ENCODE results near the gene FOXN1.

FOXN1 gene

DNA sequence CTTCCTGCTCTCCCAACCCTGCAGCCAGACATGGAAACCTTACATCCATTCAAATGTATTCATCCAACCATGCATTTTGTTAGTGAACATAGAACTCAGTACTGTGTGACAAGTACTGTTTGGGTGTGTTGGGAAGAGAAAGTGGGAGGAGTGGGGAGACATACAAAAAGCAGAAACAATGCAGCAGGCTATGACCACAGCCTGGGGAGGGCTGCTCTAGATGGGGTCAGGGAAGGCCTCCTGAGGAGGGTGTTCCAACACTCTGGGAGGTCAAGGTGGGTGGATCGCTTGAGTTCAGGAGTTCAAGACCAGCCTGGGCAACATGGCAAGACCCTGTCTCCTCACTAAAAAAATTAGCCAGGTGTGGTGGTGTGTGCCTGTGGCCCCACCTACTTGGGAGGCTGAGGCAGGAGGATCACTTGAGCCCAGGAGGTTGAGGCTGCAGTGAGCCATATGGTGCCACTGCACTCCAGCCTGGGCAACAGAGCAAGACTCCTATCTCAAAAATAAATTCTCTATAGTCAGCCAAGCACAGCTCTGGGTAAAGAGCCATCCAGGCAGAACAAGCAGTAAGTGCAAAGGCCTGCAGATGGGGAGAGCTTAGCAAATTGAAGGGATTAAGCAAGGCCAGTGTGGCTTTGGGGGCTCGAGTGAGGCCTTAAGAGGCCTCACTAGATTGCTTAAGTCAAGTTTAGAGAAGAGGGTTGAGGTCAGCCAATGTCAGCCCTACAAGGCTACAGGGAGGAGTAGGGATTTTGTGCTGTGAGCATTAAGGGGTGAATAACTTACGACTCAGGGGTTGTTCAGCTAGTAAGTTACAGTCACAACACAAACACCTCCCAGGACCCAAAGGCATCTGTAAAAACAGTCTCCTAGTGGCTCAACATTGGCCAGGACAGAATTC lies 27.2 kb upstream of the FOXN1 start:
- no peak for DNase-seq

DNA sequence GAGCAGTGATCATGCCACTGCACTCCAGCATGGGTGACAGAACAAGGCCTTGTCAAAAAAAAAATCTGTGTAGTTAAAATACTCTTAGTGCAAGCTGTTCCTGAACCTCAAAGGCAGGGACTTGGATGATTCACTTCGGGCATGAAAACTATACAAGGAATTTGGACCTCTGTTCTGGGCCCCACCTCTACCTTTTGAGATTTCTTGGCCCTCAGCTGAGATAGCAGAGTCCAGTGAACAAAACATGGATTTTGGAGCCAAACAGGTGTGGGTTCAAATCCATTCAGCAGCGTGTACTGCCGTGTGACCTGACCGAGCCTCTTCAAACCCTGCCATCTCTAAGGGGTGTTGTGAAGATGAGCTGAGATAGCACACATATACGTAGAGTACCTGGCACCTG lies 25.9 kb upstream of the FOXN1 start:
- DNase-seq, result no peak

DNA sequence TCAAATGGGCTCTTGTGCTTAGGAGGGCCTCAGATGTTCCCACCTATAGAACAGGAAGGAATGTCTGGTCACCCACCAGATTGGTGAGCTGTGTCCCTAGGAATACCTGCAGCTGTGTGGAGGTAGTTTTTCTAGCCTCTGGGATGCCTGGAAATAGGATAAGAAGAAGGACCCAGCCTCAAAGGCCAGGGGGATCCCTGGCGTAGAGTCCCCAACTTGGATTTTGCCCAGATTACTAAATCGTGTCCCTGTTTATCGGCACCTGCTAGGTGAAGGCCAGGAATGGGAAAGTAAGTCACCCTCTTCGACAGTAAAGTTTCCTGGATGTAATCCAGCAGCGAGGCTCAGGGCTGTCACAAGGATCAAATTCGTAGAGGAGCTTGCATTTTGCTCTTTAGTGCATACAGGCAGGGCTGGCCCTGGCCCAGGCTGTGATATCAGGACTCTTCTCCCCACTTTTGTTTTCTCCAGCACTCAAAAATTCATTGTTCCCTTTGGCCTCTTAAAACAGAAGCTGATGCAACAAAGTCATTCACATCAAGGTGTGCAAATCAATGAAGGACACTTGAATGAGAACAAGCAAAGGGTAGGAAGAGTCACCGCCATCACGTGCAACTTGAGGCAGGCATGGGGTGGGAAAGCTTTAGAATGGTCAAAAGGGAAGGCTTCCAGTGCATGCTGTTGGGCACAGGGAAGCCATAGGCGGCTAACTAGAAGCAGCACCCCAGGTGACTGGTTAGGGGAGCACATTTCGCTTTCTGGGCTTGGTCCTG lies 25.2 kb upstream of the FOXN1 start:
- DNase-seq, result no peak

DNA sequence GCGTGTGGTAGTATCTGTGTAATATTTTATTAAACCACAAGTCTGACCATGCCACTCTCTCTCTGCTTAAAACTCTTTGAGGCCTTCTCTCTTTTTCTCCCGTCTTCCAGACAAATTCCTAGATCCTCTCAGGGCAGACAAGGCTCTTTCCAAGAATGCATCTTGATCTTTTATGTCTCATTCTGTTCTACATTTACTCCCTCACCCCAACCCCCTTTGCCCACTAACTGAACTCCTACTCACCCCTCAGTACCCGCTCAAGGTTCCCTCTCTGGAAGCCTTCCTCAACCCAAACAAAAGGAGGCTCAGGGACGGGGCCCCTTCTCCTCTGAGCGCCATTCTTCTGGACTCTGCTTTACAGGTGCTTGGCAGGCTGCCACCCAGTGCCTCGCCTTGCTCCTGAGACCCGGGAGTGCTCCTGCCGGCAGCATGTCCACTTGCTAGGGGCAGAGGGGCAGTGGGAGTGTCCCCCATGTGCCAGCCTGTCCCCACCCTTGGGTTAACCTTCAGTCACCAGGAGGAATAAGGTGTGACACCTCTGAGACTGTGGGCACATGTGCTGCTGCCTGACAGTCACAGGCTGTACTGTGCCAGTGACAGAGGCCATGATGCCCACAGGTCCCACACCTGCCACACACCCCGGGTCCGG lies 23.5 kb upstream of the FOXN1 start:
- DNase-seq, result no peak

DNA sequence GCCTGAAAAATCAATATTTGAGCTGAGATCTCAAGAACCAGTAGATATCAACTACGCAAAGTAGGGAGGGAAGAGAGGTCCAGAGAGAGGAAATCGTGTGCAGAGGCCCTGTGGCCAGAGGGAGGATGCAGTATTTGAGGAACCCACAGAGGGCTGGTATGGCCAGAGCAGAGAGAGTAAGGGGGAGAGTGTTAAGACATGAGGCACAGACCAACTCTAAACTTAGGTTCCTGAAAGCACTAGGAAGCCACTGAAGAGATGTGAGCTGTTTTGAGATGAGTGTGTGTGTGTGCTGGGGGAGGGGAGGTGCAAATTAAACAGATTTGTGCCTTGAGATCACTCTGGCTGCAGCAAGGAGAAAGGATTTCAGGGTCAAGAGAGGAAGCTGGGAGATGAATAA lies 21.9 kb upstream of the FOXN1 start:
- no peak for DNase-seq

DNA sequence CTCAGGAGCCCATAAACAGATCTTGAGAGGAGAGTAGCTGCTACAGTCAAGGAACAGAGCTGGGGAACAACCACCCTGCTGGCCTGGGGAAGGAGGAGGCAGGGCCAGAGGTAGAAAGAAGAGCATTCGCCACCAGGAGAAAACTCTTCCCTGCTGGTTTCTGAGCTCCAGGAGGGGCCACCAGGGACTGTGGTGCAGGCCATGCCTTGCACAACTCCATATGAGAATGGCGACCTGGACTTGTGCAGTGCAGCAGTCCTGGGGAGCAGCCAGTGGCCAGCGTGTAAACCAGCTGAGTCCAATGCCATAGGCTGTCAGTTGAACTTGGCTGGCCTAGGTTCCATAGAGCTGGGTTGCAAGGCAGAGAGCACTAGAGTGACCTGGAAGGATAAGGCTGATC lies 21.1 kb upstream of the FOXN1 start:
- DNase-seq, result no peak

DNA sequence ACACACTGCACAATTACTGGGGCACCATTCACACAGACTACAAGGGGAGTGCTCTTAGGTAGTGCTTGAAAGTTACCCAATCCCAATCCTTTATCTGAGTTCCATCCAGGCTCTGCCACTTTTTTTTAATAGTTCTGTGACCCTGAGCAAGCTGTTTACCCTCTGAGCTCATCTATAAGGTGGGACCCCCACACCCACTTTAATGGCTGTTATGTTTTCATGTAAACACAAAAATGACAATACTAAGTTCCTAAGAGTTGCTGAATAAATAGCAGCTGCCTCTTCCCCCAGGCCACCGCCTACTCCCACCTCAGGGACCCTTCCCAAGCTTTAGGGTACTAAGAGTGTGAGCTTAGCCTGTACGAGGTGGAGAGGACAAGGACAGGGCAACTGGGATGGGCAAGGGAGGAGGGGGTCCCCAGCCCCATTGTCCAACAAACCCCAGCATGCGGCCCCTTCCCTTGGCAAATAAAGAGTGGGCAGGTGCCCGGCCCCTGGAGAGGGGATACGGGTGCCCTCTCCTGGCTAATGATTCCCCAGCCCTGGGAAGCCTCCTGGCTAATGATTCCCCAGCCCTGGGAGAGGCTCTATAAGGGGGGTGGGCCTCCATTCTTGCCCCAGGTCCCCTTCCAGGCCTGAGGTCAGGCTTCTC lies 18.1 kb upstream of the FOXN1 start:
- DNase-seq, result no peak

DNA sequence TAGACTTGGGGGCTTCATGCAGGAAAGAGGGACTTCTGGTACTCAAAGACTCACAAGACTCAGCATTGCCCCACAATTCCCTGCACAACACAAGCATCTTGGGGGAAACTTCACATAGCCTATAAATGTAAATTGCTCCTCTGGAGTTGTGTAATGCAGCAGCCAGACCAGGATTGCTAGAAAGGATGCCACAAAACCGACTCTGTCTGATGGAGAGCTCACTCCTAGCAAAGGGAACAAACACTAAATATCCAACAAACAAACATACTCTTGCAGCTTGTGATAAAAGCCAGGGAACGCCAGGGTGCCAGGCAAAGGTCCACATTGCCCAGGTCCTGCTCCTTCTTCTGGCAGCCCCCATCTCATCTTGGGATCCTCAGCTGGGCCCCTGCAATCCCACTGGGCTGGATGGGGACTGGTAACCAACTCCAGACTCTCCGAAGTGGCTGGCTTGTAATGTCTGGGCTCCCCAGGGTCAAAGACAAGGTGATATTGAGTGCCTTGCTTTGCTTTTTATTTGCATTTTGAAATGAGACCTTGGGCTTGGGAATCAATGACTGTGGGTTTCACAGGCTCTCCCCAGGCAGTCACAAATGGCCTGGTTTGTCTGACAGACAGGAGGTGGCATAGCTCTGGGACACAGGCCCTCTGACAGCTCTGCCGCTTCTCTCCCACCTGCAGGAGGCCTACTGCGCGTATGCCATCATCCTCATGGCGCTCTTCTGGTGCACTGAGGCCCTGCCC lies 17.4 kb upstream of the FOXN1 start:
- no peak for DNase-seq

DNA sequence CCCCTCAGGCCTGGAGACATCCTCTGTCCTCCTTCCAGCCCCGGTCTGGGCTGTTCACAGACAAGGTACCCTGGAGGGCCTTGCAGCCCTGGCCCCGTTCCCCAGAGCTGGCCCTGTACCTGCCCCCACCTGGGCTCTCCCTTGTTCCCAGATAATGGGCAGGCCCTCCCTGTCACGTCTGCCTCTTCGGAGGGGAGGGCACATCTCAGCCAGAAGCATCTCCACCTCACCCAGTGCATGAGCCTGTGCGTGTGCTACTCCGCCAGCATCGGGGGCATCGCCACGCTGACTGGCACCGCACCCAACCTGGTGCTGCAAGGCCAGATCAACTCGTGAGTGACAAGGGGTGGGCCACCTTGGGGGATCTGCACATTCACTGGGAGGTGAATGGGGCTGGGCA lies 14.9 kb upstream of the FOXN1 start:
- DNase-seq, result no peak

DNA sequence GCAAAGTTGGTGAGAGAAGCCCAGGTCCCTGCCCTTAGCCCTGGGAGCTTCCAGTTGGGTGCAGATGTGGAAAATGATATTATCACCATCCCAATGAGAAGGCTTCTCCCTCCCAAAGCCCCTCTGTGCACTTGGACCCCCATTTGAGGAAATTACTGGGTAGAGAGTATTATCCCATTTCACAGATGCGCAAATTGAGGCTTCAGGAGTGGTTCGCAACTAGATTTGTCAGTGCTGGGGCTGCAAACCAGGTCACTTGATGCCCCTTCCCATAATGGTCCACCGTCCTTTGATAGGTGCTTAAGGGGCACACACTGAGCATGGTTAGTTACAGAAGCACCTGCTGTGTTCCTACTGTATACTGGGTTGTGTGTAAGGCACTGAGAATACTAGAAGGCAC lies 14.3 kb upstream of the FOXN1 start:
- no peak for DNase-seq

DNA sequence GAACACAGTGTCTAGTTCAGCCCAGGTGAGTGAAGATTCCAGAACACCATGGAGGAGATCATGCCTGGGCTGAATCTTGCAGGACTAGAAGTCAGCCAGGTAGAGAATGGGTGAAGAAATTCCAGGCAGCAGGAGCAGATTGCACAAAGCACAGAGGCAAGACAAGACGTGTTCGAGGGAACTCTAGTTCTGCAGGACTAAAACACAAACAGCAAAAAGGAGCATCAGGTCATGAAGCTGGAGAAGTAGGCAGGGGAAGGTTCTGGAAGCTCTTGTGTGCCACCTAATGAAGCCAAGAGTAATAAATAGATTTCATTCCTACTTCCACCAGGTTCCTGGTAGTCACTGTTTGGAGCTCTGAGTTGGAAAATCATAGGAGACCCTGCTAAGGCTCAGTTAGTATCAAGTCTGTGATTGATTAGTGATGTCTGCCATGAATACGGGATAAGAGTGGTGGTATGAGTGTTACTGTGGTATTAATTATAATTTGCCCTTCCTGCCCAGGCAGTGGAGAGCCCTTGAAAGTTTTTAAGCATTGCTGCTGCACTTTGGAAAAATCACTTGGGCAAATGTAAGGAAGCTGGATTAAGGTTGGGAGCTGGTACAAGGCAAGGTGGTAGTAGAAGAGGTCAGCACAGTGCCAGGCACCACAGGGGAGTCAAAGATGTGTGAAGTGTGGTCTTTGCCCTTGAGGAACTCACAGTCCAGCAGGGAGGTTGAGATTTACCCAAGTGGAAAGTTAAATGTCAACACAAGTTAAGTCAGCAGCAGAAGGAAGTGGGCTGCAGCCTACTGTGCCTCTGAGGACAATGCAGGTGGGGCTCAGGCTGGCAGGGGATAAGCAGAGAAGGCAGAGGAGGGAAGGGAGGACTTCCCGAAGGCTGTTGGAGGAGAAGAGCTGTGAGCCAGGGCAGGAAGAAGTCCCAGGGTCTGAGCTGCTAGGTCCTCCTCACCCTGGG lies 13.5 kb upstream of the FOXN1 start:
- no peak for DNase-seq

DNA sequence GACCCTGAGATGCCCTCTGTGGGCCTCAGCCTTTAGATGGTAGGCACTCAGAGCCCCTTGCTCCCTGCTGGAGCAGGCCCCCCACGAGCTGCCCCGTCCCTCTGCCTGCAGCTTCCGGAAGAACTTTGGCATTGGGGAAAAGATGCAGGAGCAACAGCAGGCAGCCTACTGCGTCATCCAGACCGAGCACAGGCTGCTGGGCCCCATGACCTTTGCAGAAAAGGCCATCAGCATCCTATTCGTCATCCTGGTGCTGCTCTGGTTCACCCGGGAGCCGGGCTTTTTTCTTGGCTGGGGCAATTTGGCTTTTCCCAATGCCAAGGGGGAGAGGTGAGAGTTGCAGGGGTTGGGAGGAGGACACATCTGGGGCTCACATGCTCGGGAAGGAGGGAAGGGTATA lies 12.7 kb upstream of the FOXN1 start:
- no peak for DNase-seq

DNA sequence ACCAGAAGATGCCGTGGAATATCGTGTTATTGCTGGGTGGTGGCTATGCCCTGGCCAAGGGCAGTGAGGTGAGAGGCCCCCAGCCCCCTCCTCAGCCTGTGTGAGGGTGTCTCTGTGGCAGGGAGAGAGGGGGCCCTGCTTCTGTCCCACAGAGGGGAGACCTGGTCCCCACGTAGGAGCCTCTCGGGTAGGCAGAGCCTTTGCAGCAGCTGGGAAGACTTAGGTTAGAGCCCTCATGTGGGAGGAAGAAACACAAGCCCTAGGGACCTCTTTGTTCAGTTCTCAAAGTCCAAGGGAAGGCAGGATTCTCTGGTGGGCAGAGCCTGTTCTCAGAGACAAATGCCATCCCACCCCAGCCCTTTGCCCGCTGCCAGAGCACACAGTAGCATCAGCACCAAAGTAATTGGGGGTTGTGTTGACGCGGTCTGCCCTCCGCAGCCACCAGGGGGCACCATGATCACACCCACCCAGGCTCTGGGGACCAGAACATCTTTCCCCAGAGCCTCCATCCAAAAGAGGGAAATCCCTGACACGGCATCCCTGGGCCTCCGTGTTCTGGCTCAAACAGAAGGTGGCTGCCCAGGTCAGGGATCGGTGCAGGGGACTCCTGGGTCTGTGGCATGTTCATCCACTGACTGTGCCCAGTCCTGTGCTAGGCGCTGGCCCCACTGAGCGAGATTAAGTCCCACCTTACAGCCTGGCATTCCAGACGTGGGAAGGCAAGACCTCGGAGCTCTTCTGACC lies 11.5 kb upstream of the FOXN1 start:
- peak; percentile 67 for DNase-seq

DNA sequence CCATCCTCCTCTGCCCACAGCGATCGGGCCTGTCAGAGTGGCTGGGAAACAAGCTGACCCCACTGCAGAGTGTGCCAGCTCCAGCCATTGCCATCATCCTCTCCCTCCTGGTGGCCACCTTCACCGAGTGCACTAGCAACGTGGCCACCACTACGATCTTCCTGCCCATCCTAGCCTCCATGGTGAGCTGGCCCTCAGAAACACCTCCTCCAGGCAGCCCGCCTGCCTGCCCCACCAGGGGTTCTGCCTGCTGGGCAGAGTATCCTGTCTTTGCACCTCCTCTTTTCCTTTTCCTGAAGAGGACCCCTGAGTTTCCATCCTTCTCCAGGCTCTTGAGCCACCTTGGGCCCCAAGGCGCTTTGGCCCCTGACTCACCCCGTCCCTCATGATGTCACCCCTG lies 10.5 kb upstream of the FOXN1 start:
- no peak for DNase-seq

DNA sequence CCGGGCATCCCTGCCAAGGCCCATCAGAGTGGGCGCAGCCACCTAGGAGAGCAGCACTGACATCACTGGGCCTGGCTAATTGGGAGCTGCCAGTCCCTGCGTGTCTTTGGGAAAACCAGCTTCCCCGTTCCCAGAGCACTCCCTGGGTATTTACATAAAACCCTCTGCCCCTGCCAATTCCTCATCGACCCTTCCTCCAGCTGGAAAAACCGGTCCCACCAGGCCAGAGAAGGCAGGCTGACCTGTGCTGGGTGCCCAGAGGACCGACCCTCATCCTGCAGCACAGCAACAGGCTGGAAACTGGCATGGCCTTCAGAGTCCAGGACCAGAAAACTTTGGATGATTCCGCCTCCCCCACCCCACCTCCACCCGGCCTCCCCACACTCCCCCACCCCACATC lies 8.2 kb upstream of the FOXN1 start:
- DNase-seq, result no peak

DNA sequence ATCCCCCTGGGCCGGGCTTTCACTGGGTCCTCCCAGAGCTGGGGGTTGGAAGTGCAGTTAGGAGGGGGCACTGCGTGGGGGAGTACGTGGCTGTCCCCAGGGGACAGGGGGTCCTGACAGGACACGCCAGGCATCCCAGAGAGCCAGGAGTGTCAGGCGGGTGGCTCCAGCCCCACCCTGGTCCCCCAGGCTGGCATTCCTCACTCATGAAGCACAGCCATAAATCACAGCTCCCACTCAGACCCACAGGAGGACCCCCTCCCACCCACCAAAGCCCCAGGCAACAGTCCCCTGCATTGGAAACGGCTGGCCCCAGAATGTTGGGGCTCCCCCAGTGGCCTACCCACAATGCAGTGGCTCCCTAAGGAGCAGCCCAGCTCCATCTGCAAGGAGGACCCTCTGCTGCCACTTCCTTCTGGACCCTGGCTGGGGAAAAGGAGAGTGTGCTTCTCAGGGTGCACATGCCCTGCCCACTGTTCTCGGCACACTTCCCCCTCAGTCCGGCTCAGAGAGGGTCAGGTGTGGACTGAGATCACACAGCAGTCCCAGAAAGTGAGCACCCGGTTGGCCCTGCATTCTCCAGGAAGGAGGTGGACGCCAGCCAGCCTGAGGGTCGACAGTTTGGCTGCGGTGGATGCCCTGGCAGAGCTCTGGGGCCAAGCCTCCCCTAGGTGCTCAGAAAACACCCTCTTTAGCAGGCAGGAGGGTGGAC lies 7.3 kb upstream of the FOXN1 start:
- DNase-seq, result no peak

DNA sequence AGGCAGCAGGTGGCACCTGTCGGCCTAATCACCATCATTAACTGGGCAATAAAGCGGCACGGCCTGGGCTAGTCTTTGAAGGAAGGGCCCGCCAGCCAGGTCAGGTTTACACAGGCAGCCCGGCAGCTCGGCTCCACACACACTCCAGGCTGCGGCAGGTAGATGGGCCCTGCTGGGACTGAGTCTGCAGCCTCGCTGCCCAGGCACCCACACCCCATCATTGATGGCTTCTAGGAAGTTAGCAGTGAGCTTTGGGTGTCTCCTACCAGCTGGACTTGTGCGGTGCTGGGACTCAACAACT lies 6.8 kb upstream of the FOXN1 start:
- DNase-seq, result no peak

DNA sequence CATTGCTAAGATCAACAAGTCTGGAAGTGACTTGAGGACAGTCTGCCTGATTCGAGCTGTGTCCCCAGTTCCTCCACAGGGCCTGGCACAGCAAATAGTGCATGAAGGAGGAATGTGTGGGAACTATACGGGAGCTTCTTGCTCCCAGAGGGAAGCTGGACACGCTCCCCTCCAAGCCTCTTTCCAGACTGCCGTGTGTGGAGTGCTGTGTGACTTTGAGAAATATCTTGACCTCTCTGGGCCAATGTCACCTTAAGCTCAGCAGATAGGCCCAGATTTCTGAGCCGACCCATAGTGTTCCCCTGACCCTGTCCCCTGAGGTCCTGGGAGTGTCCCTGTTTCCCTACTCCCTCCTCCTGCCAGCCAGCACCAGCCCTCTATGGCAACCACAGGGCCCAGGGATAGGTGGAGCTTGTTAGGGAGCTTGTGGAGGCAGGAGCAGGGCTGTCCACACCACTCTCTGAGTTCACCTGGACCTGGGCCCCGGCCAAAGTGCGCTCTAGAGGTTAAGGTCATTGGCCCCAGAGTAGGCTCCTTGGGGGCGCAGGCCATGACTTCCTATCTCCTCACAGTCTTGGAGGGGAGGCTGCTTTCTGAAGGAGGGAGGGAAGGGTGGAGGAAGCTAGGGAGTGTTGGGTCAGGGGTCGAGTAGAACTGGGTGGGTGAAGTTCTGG lies 6.3 kb upstream of the FOXN1 start:
- DNase-seq, result no peak

DNA sequence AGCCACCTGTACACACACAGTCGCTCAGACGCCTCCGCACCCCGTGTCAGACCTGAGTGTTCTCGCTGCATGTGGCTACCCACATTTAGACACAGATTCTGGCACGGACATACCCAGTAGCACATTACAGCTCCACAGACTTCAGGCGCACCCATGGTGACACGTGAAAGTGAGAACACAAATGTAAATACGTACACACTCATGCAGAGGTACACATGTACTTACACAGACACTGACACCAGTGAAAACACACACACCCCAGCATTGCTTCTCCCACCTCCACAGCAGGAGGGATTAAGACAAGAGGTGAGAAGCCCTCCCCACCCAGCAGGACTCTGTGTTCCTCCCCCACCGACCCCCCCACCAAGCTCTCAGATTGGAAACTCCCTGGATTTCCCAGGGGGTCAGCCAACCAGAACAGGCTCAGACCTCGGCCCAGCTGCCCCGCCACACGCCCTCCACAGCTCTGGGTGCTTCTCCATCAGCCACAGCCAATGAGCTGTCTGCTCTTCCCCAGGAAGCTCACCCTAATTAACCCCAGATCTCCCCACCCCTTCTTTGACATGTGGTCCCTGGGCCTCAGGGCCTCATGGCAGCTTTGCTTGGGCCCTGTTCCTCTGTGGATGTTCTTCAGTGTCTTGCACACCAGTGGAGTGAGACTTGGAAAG lies 5.3 kb upstream of the FOXN1 start:
- DNase-seq, result no peak

Measured in NCI-H1436 (cell line).